PC-3 (cell line): ENCODE data around the gene BAAT.

Experiments
- EZH2 ChIP-seq: fragments of 300-600 bp; sonication (generic); IDR thresholded peaks from one replicate; pipeline ENCODE4 v1.6.1; 2017; ENCODE audit warnings: antibody characterized with exemption, mild to moderate bottlenecking, low read length; ENCODE audit not compliant: unreplicated experiment
- EZH2phosphoT487 ChIP-seq: fragments of 300-600 bp; sonication (generic); IDR thresholded peaks from 2 replicates; pipeline ENCODE4 v1.6.1; 2018; ENCODE audit warnings: mild to moderate bottlenecking, antibody characterized with exemption, low read length, borderline replicate concordance
- TF ChIP-seq, protein P1 (sequence below): fragments of 300-600 bp; sonication (generic); conservative IDR thresholded peaks from 2 replicates; pipeline ENCODE4 v1.5.1; 2017; ENCODE audit warnings: antibody characterized with exemption, low read depth, mild to moderate bottlenecking, low read length

DNA sequence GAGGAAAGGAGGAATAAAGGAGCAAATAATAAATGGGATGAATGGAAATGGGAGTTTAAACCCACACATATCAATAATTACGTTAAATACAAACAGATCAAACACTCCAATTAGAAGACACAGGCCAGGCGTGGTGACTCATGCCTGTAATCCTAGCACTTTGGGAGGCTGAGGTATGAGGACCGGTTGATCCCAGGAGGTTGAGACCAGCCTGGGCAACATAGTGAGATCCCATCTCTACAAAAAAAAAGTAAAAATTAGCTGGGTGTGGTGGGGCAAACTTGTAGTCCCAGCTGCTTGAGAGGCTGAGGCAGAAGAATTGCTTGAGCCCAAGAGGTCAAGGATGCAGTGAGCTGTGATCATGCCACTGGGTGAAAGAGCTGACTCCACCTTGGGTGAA, 3.7 kb downstream of the BAAT start:
- TF ChIP-seq, protein P1, sequence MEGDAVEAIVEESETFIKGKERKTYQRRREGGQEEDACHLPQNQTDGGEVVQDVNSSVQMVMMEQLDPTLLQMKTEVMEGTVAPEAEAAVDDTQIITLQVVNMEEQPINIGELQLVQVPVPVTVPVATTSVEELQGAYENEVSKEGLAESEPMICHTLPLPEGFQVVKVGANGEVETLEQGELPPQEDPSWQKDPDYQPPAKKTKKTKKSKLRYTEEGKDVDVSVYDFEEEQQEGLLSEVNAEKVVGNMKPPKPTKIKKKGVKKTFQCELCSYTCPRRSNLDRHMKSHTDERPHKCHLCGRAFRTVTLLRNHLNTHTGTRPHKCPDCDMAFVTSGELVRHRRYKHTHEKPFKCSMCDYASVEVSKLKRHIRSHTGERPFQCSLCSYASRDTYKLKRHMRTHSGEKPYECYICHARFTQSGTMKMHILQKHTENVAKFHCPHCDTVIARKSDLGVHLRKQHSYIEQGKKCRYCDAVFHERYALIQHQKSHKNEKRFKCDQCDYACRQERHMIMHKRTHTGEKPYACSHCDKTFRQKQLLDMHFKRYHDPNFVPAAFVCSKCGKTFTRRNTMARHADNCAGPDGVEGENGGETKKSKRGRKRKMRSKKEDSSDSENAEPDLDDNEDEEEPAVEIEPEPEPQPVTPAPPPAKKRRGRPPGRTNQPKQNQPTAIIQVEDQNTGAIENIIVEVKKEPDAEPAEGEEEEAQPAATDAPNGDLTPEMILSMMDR: no peak
- TF ChIP-seq EZH2phosphoT487 (no peak), EZH2 (no peak)
